GM06990 (cell line): ENCODE data around the gene CIZ1.
"Not testable (repeated sequence)": the region's sequence is repeated elsewhere in the genome, so short reads cannot be mapped to it uniquely, and the experiment has no call there.

Experiments used
- DNase-seq: peaks from one replicate; pipeline ENCODE4 v3.0.0-alpha.2; 2011; ENCODE audit not compliant: insufficient read length; ENCODE audit errors: extremely low read depth
- H3K27me3 ChIP-seq: replicated peaks from 2 replicates; pipeline ENCODE4 v1.6.0; 2011; ENCODE audit warnings: low read length; ENCODE audit not compliant: control insufficient read depth, insufficient read depth
- H3K36me3 ChIP-seq: 2 replicates; pipeline ENCODE4 v1.5.1; 2011; ENCODE audit warnings: low read length; ENCODE audit not compliant: control insufficient read depth, insufficient read depth
- H3K4me3 ChIP-seq: replicated peaks from 2 replicates; pipeline ENCODE4 v1.5.1; 2011; ENCODE audit warnings: low read depth, mild to moderate bottlenecking, control low read depth, low read length
- TF ChIP-seq, protein P1 (sequence below): IDR thresholded peaks from 2 replicates; pipeline ENCODE4 v1.5.1; 2011; ENCODE audit warnings: low read length, control low read depth, mild to moderate bottlenecking, inconsistent platforms; ENCODE audit not compliant: insufficient read depth, poor library complexity, severe bottlenecking

The CIZ1 gene

DNA sequence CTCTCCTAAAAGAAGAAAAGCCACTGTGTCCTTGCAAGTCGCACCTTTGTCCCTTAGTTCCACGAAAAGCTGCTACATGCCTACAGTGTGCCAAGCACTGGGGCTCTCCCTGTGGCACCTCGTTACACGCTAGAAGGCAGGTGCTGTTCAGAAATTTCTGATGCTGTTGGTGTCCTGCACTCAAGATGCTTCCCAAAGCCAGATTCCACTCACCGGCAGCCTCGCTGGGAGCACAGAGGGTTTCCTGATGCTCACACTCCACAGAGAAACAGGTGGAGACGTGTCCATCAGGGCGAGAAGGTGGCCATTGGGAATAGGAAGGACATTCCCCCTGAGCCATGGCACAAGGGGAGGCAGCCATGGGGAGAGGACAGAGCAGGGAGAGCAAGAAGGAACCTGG, 60.0 kb downstream of the CIZ1 start:
- H3K27me3 ChIP-seq, H3K36me3 ChIP-seq, H3K4me3 ChIP-seq, DNase-seq: not testable (repeated sequence)

DNA sequence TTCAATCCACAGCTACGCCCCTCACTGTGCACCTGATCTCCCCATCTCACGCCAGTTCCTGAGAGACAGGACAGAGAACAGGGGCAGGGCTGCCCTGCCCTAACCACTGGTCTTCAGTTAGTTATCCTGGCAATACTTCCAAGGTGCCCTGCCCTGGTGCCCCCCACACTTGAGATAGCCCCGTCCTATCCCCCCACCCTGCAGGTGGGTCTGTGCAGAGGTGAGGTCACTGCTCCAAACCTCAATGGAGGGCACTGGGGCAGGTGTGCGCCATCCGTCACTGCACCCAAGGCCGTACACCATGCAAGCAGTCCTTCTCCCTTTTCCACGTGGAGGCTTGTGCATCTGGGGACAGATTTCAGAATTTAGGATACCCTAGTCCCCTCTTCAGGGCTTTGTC, 60.7 kb downstream of the CIZ1 start:
- H3K27me3 ChIP-seq, DNase-seq, H3K36me3 ChIP-seq, H3K4me3 ChIP-seq: not testable (repeated sequence)

DNA sequence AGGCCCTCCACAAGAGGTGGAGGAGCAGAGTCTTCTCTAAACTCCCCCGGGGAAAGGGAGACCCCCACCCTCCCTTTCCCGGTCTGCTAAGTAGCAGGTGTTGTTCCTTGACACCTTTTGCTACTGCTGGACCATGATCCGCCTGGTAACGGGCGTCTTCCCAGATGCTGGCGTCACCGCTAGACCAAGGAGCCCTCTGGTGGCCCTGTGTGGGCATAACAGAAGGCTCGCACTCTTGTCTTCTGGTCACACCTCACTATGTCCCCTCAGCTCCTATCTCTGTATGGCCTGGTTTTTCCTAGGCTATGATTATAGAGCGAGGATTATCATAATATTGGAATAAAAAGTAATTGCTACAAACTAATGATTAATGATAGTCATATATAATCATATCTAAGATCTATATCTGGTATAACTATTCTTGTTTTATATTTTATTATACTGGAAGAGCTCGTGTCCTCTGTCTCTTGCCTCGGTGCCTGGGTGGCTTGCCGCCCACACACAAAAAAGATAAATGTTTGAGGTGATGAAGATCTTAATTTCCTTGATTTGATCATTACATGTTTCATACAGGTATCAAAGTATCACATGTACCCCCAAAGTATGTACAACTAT, 61.3 kb downstream of the CIZ1 start:
- H3K27me3 ChIP-seq, H3K4me3 ChIP-seq, DNase-seq, H3K36me3 ChIP-seq: not testable (repeated sequence)

DNA sequence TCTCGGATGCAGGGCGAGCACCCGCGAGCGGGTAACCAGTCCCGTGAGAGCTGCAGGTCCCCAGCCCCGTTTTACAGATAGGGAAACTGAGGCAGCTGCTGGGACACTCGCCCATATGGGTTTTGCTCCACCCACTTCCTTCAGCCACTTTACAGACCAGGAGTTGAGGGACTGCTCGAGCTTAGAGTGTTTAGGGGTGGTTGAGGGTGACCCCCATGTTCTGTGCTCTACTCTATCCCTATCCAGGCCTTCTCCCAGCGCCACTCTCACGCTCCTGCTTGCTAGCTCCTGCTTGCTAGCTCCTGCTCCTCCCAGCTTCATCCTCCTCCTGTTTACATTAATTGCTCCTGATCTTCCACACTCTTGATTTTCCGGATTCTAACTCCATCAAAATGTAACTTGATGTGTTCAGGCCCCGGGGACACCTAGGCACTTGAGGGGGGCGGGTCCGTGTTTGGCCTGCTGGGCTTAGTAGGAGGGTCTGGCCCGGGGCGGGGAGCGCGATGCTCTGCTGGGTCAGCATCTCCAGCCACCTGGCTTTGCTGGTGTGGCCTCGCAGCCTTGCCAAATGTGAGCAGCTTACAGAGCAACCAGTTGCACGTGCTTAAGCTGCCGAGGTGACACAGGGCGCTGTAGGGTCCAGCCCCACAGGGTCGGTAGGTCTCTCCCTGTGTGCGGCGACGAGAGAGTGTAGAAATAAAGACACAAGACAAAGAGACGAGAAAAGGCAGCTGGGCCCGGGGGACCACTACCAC, 62.4 kb downstream of the CIZ1 start:
- H3K4me3 ChIP-seq, result peak overlapping the region; percentile 91
- TF ChIP-seq, protein P1, sequence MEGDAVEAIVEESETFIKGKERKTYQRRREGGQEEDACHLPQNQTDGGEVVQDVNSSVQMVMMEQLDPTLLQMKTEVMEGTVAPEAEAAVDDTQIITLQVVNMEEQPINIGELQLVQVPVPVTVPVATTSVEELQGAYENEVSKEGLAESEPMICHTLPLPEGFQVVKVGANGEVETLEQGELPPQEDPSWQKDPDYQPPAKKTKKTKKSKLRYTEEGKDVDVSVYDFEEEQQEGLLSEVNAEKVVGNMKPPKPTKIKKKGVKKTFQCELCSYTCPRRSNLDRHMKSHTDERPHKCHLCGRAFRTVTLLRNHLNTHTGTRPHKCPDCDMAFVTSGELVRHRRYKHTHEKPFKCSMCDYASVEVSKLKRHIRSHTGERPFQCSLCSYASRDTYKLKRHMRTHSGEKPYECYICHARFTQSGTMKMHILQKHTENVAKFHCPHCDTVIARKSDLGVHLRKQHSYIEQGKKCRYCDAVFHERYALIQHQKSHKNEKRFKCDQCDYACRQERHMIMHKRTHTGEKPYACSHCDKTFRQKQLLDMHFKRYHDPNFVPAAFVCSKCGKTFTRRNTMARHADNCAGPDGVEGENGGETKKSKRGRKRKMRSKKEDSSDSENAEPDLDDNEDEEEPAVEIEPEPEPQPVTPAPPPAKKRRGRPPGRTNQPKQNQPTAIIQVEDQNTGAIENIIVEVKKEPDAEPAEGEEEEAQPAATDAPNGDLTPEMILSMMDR, result no peak
- no peaks in the 10 kb centered on the region; the same call in 1 of the 2 replicates for H3K27me3 ChIP-seq
- no peak for DNase-seq
- peaks cover 3% of the 10 kb centered on the region for H3K36me3 ChIP-seq

DNA sequence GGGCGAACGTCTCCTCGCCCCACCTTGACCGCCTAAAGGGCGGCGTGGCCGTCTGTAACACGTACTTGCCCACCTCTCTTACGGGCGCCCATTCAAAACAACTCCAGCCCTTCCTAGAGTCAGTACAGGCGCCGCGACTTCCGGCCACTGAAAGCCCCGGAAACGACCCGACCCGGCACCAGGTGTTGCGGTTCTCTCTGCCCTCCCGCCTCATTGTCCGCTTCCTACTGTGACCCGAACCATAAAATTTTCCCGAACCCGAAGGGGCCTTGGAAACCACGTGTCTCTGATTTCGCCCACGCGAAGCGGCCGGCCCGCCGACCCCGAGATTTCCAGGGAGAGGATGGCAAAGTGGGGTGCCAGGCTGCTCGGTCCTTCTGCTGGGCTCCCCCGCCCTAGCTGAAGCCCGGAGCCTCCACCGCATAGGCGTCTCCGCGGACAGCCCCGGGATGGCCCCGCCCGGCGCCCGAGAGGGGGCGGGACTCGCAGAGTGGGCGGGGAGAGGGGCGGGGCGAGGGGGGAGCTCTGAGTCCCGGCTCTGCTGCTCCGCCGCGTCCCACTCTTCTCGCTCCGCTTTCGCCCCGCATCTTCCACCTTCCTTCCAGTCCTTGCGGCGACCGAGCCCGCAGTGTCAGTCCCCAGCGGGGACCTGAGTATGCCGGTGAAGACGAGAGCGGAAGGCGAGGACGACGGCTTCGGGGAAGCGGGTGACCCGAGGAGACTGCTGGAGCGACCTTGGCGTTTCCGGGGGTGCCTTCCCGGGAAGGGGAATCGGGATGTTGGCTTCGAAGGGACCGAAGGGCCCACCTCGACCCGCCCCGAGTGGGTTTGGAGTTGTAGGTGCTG, 63.2 kb downstream of the CIZ1 start:
- peak overlapping the region; percentile 91 for H3K4me3 ChIP-seq
- TF ChIP-seq, protein P1, result no peak
- H3K36me3 ChIP-seq, result peaks cover 3% of the 10 kb centered on the region
- peak; percentile 92 for DNase-seq
- no peaks in the 10 kb centered on the region; the same call in 1 of the 2 replicates for H3K27me3 ChIP-seq

DNA sequence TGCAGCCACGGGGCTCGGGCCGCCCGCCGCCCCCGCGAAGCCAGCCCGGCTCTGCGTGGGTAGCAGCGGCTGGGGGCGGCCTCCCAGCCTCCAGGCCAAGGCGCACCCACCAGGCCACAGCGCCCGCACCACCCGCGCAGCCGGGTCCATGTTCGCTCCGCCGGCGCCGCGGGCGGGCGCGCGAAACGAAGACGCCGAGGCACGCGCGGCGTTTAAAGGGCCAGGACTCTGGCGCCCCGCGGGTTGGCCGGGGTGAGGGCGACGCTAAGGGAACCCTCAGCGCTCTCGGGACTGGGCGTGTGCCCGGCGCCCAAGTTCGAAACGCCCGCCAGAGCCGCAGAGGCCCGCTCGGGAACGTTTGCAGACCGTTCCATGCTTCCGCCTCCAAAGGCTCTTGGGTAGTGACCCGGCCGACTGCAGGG, 63.8 kb downstream of the CIZ1 start, which contains the start of gene PTGES2:
Gene PTGES2 (minus strand): TSS at position 162 of the 422 bp plus-strand sequence. CDS start 12 bp downstream, at position 150.
- peak; percentile 95 for DNase-seq
- TF ChIP-seq, protein P1, result no peak

More for the DNA sequence above, 63.8 kb downstream of the CIZ1 start, which contains the start of gene PTGES2:
- H3K27me3 ChIP-seq, result no peaks in the 10 kb centered on the region; the same call in 1 of the 2 replicates
- peaks cover 7% of the 10 kb centered on the region for H3K36me3 ChIP-seq
- peak within 1 kb of the TSS; percentile 91 for H3K4me3 ChIP-seq
